ENCODE measurements around the gene FAM50A. TPM values are rescaled to one million over a fixed set of nuclear protein-coding genes. Genes with fewer than 3 reads are reported as not detected.

FAM50A gene
- total RNA-seq, 2 experiments from 2014 or later: 30.8 to 55.1 TPM

GRCh38 chrX:154397888-154398667, 45.9 kb upstream of the FAM50A start, which contains the start of gene RPL10:
Gene RPL10 (plus strand): TSS chrX:154398377. CDS start chrX:154398520, 143 bp downstream.
- TF ChIP-seq EZH2phosphoT487 (IDR thresholded peaks at IDR 0.05; ENCODE audit: borderline replicate concordance, low read depth, low read length): no peak
- TF ChIP-seq, protein P1, sequence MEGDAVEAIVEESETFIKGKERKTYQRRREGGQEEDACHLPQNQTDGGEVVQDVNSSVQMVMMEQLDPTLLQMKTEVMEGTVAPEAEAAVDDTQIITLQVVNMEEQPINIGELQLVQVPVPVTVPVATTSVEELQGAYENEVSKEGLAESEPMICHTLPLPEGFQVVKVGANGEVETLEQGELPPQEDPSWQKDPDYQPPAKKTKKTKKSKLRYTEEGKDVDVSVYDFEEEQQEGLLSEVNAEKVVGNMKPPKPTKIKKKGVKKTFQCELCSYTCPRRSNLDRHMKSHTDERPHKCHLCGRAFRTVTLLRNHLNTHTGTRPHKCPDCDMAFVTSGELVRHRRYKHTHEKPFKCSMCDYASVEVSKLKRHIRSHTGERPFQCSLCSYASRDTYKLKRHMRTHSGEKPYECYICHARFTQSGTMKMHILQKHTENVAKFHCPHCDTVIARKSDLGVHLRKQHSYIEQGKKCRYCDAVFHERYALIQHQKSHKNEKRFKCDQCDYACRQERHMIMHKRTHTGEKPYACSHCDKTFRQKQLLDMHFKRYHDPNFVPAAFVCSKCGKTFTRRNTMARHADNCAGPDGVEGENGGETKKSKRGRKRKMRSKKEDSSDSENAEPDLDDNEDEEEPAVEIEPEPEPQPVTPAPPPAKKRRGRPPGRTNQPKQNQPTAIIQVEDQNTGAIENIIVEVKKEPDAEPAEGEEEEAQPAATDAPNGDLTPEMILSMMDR (conservative IDR thresholded peaks at IDR 0.05; ENCODE audit: low read length): no peak
- Histone ChIP-seq H3K79me2 (ENCODE audit: insufficient read depth, low read depth, low read length) (peaks cover 13% of the 10 kb centered on the region; the same call in 1 of the 2 replicates), H3K4me2 (ENCODE audit: low read length) (peak within 1 kb of the TSS; percentile 98), H2AFZ (ENCODE audit: low read length) (peak within 1 kb of the TSS; percentile 60; the same call in 1 of the 2 replicates), H4K20me1 (ENCODE audit: insufficient read depth, low read length) (no peaks in the 10 kb centered on the region), H3K36me3 (ENCODE audit: insufficient read depth, low read length) (peaks cover 38% of the 10 kb centered on the region), H3K9me3 (ENCODE audit: low read length) (no peaks in the 10 kb centered on the region), H3K9me2 (ENCODE audit: insufficient read depth, low read length) (no peaks in the 10 kb centered on the region), H3K27ac (ENCODE audit: low read depth, low read length, poor library complexity, severe bottlenecking) (peak within 1 kb of the TSS; percentile 90), H3K4me1 (ENCODE audit: insufficient read depth, low read length, poor library complexity, severe bottlenecking) (peaks cover 9% of the 10 kb centered on the region), H3K4me3 (ENCODE audit: low read depth, low read length, poor library complexity, severe bottlenecking) (peak within 1 kb of the TSS; percentile 86)
- POLR2A ChIA-PET: interaction anchor here (1.2 to 1.5 kb wide), 3 partner anchors 14 to 129 kb away, joined by 3 read pairs; no protein-coding TSS in a partner anchor
- CTCF ChIA-PET (ENCODE audit: unreplicated experiment): no interaction called here
- TSS peak; percentile 85 for BruUV-seq (replicated peaks)
- intact Hi-C loops (cut with micrococcal nuclease; ENCODE audit: unreplicated experiment): no loop called here
- peak; percentile 95 for DNase-seq (ENCODE audit: low spot score)

DNA sequence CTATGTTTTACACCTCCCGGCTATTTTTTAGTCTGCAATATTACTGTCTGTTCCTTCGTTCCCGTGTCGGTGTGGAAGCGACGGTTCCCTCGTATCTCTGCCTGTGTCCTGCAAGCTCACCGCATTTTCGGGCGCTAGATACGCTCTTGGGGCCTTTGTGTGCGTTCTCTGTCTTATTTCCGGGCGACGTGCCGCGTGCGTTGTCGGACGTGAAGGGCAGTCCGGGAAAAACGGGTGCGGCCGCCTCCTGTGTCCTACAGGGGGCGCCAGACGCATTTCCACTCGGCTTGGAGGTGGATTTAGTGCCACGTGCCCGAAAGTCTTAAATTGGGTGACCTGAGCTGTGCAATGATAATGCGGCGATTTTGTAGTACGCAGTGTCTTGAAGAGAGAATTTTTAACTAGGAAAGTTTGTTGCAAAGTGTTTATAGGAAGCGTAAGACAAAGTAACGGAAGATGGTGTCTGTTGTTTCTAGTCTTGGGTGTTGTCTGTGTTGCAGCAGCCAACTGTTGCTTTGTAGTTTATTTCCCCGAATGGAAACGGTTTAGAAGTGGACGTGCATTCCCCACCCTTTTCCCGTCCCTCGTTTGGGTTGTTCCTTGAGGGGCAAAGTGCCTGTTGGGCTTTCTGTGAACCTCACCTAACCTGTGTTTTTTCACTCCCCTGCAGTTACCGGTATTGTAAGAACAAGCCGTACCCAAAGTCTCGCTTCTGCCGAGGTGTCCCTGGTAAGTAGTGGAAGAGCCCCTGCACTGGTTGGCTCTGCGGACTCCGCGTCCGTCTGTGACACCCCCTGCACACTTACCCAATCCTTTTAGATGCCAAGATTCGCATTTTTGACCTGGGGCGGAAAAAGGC, 45.0 kb upstream of the FAM50A start:
- intact Hi-C loops (cut with micrococcal nuclease; ENCODE audit: unreplicated experiment): no loop called here
- Histone ChIP-seq H3K79me2 (ENCODE audit: insufficient read depth, low read depth, low read length) (peaks cover 13% of the 10 kb centered on the region; the same call in 1 of the 2 replicates), H3K36me3 (ENCODE audit: insufficient read depth, low read length) (peaks cover 38% of the 10 kb centered on the region), H3K9me3 (ENCODE audit: low read length) (no peaks in the 10 kb centered on the region), H4K20me1 (ENCODE audit: insufficient read depth, low read length) (no peaks in the 10 kb centered on the region), H2AFZ (ENCODE audit: low read length) (no peak overlapping the region), H3K4me2 (ENCODE audit: low read length) (peak overlapping the region; percentile 98), H3K4me1 (ENCODE audit: insufficient read depth, low read length, poor library complexity, severe bottlenecking) (peaks cover 9% of the 10 kb centered on the region), H3K4me3 (ENCODE audit: low read depth, low read length, poor library complexity, severe bottlenecking) (peak overlapping the region; percentile 86), H3K9me2 (ENCODE audit: insufficient read depth, low read length) (no peaks in the 10 kb centered on the region), H3K27ac (ENCODE audit: low read depth, low read length, poor library complexity, severe bottlenecking) (peak overlapping the region; percentile 90)
- TF ChIP-seq EZH2phosphoT487 (IDR thresholded peaks at IDR 0.05; ENCODE audit: borderline replicate concordance, low read depth, low read length): no peak
- TF ChIP-seq, protein P1 (conservative IDR thresholded peaks at IDR 0.05; ENCODE audit: low read length): peak; percentile 80
- POLR2A ChIA-PET: interaction anchor here (0.6 to 1.5 kb wide), 6 partner anchors 13 to 128 kb away, joined by 3 to 6 read pairs (median 3); no protein-coding TSS in a partner anchor
- BruUV-seq (replicated peaks): TSS peak; percentile 89
- DNase-seq (ENCODE audit: low spot score): peak; percentile 88
- CTCF ChIA-PET (ENCODE audit: unreplicated experiment): no interaction called here
